H9 (cell line): Measurements from ENCODE around the gene PPIP5K2. TPM values are rescaled to one million over a fixed set of nuclear protein-coding genes. Genes with fewer than 3 reads are reported as not detected.

Experiments used
- DNase-seq: peaks from one replicate; pipeline ENCODE4 v3.0.0-alpha.2; 2017
- H2AFZ ChIP-seq: one replicate; pipeline ENCODE4 v1.6.1; 2013; ENCODE audit warnings: mild to moderate bottlenecking, low read length, control low read depth, moderate library complexity
- H2AK5ac ChIP-seq: 2 replicates; pipeline ENCODE4 v1.6.1; 2013; ENCODE audit warnings: low read length, control low read depth, mixed read lengths; ENCODE audit not compliant: insufficient read length
- H2BK120ac ChIP-seq: one replicate; pipeline ENCODE4 v1.6.1; 2013; ENCODE audit warnings: low read depth, mild to moderate bottlenecking, low read length, control low read depth, inconsistent platforms; ENCODE audit not compliant: poor library complexity, severe bottlenecking
- H2BK12ac ChIP-seq: 2 replicates; pipeline ENCODE4 v1.6.1; 2013; ENCODE audit warnings: low read length, control low read depth, mixed read lengths, low read depth; ENCODE audit not compliant: insufficient read length
- H2BK15ac ChIP-seq: 2 replicates; pipeline ENCODE4 v1.6.1; 2013; ENCODE audit warnings: low read depth, low read length, control low read depth
- H2BK20ac ChIP-seq: one replicate; pipeline ENCODE4 v1.6.1; 2013; ENCODE audit warnings: low read depth, mild to moderate bottlenecking, low read length, control low read depth, inconsistent platforms; ENCODE audit not compliant: poor library complexity, severe bottlenecking
- H2BK5ac ChIP-seq: 2 replicates; pipeline ENCODE4 v1.6.1; 2013; ENCODE audit warnings: low read length, control low read depth, mixed read lengths; ENCODE audit not compliant: insufficient read length
- H3K14ac ChIP-seq: 2 replicates; pipeline ENCODE4 v1.6.1; 2013; ENCODE audit warnings: low read length, control low read depth; ENCODE audit not compliant: insufficient read depth
- H3K18ac ChIP-seq: 2 replicates; pipeline ENCODE4 v1.6.1; 2013; ENCODE audit warnings: low read depth, mild to moderate bottlenecking, mixed read lengths, low read length, control low read depth; ENCODE audit not compliant: insufficient read length
- H3K23ac ChIP-seq: 2 replicates; pipeline ENCODE4 v1.6.1; 2013; ENCODE audit warnings: low read length, control low read depth, mixed read lengths, low read depth; ENCODE audit not compliant: insufficient read length
- H3K23me2 ChIP-seq: 2 replicates; pipeline ENCODE4 v1.6.1; 2013; ENCODE audit warnings: low read depth, mild to moderate bottlenecking, mixed read lengths, low read length, control low read depth; ENCODE audit not compliant: insufficient read length, poor library complexity, severe bottlenecking
- H3K27ac ChIP-seq: 2 replicates; pipeline ENCODE4 v1.5.1; 2013; ENCODE audit warnings: low read length, control low read depth, mixed read lengths, low read depth; ENCODE audit not compliant: insufficient read length
- H3K27me3 ChIP-seq: 2 replicates; pipeline ENCODE4 v1.6.1; 2013; ENCODE audit warnings: low read length, control low read depth, inconsistent platforms; ENCODE audit not compliant: insufficient read depth
- H3K4ac ChIP-seq: 2 replicates; pipeline ENCODE4 v1.6.1; 2013; ENCODE audit warnings: low read depth, mild to moderate bottlenecking, control low read depth, inconsistent platforms, low read length, moderate library complexity
- H3K4me1 ChIP-seq: 2 replicates; pipeline ENCODE4 v1.6.1; 2013; ENCODE audit warnings: low read length, control low read depth, inconsistent platforms; ENCODE audit not compliant: insufficient read depth
- H3K4me2 ChIP-seq: 2 replicates; pipeline ENCODE4 v1.6.1; 2013; ENCODE audit warnings: low read length, control low read depth, mixed read lengths; ENCODE audit not compliant: insufficient read length, insufficient read depth
- H3K56ac ChIP-seq: 2 replicates; pipeline ENCODE4 v1.6.1; 2013; ENCODE audit warnings: low read depth, mild to moderate bottlenecking, mixed read lengths, low read length, control low read depth; ENCODE audit not compliant: insufficient read length
- H3K79me1 ChIP-seq: 2 replicates; pipeline ENCODE4 v1.6.1; 2013; ENCODE audit warnings: low read depth, mild to moderate bottlenecking, moderate library complexity, low read length, control low read depth, inconsistent platforms; ENCODE audit not compliant: insufficient read depth, poor library complexity, severe bottlenecking
- H3K79me2 ChIP-seq: 2 replicates; pipeline ENCODE4 v1.6.1; 2013; ENCODE audit warnings: low read length, control low read depth, inconsistent platforms; ENCODE audit not compliant: insufficient read depth
- H3K9ac ChIP-seq: 2 replicates; pipeline ENCODE4 v1.6.1; 2013; ENCODE audit warnings: low read length, control low read depth, mixed read lengths; ENCODE audit not compliant: insufficient read length; ENCODE audit errors: extremely low read depth
- H3K9me3 ChIP-seq: one replicate; pipeline ENCODE4 v1.6.1; 2013; ENCODE audit warnings: low read depth, low read length, inconsistent platforms; ENCODE audit not compliant: control insufficient read depth
- H3T11ph ChIP-seq: one replicate; pipeline ENCODE4 v1.6.1; 2013; ENCODE audit warnings: mild to moderate bottlenecking, low read length, control low read depth, inconsistent platforms
- H4K20me1 ChIP-seq: one replicate; pipeline ENCODE4 v1.6.1; 2013; ENCODE audit not compliant: control insufficient read depth, insufficient read length, insufficient read depth
- H4K5ac ChIP-seq: 2 replicates; pipeline ENCODE4 v1.6.1; 2013; ENCODE audit warnings: low read depth, mild to moderate bottlenecking, mixed read lengths, low read length, control low read depth; ENCODE audit not compliant: insufficient read length
- H4K8ac ChIP-seq: replicated peaks from 2 replicates; pipeline ENCODE4 v1.6.1; 2013; ENCODE audit warnings: low read length, control low read depth, mixed read lengths, low read depth; ENCODE audit not compliant: insufficient read length
- H4K91ac ChIP-seq: 2 replicates; pipeline ENCODE4 v1.6.1; 2013; ENCODE audit warnings: low read depth, mild to moderate bottlenecking, moderate library complexity, mixed read lengths, low read length, control low read depth; ENCODE audit not compliant: insufficient read length
- H3K27ac Mint-ChIP-seq, 3 experiments: 2 replicates in 2 of 3; 3 replicates in 1 of 3; pipeline ENCODE4 v1.8.0; 2020 to 2021; ENCODE audit warnings: mixed read lengths in 3 of 3, mild to moderate bottlenecking in 1 of 3, moderate library complexity in 1 of 3
- H3K27me3 Mint-ChIP-seq: 2 replicates; pipeline ENCODE4 v1.8.0; 2021; ENCODE audit warnings: low read depth, mild to moderate bottlenecking, moderate library complexity, mixed read lengths
- H3K36me3 Mint-ChIP-seq, 3 experiments: 2 replicates in 2 of 3; 3 replicates in 1 of 3; pipeline ENCODE4 v1.8.0; 2020 to 2021; ENCODE audit warnings: low read depth in 3 of 3, mixed read lengths in 3 of 3; ENCODE audit not compliant: insufficient read depth in 1 of 3
- H3K4me1 Mint-ChIP-seq, 2 experiments: 2 replicates each; pipeline ENCODE4 v1.8.0; 2020; ENCODE audit warnings: mixed read lengths in 2 of 2
- H3K4me3 Mint-ChIP-seq, 2 experiments: 2 replicates in 1 of 2; 3 replicates in 1 of 2; pipeline ENCODE4 v1.8.0; 2020 to 2021; ENCODE audit warnings: mild to moderate bottlenecking in 2 of 2, mixed read lengths in 2 of 2, moderate library complexity in 1 of 2
- H3K9me3 Mint-ChIP-seq, 2 experiments: 2 replicates in 1 of 2; 3 replicates in 1 of 2; pipeline ENCODE4 v1.8.0; 2020; ENCODE audit warnings: mild to moderate bottlenecking in 2 of 2, mixed read lengths in 2 of 2, moderate library complexity in 1 of 2
- WGBS: extraction: QIAGEN DNeasy Blood & Tissue Kit; methylation state at CpG from one replicate; pipeline ENCODE4 v1.1.7; 2013; ENCODE audit warnings: missing lambda C conversion rate, low lambda C conversion rate, mixed read lengths; ENCODE audit not compliant: insufficient read length; ENCODE audit errors: extremely low coverage; 5-methylcytosine and 5-hydroxymethylcytosine counted together
- total RNA-seq: library from RNA; stranded (reverse); gene quantifications from 2 replicates; pipeline ENCODE4 v1.2.1, GENCODE V29; 2021
- TF ChIP-seq, protein P1 (sequence below): fragments of 200-600 bp; sonication (generic); conservative IDR thresholded peaks from 3 replicates; pipeline ENCODE4 v1.8.0; 2021; ENCODE audit warnings: antibody characterized with exemption, mild to moderate bottlenecking

PPIP5K2 gene
- total RNA-seq, 1 experiment from 2014 or later = 43.8 TPM

DNA sequence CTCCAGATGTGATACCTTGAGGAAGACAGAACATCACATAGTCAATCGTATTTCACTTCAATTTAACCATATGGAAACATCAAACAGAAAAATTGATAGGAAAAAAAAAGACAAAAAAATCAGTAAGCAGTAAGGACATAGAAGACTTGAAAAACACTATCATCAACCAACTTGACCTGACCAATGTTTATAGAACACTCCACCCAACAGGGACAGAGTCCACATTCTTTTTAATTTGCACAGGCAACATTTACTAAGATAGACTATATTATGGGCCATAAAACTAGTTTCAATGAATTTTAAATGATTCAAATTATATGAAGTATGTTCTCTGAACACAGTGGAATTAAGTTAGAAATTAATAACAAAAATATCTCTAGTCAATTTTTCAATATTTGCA lies 117.7 kb downstream of the PPIP5K2 start:
- Histone ChIP-seq H3K27me3 (no peaks in the 10 kb centered on the region), H4K5ac (no peak overlapping the region), H3K79me1 (no peaks in the 10 kb centered on the region), H3K9ac (no peak overlapping the region), H3K56ac (no peak overlapping the region), H3K14ac (no peak overlapping the region), H2BK15ac (no peak overlapping the region), H2BK120ac (no peak overlapping the region), H3T11ph (no peak overlapping the region), H3K27ac (no peak overlapping the region), H3K18ac (no peak overlapping the region), H3K9me3 (no peaks in the 10 kb centered on the region), H3K4me1 (no peaks in the 10 kb centered on the region), H3K4ac (no peak overlapping the region), H3K23ac (no peak overlapping the region), H3K23me2 (no peaks in the 10 kb centered on the region), H2BK20ac (no peak overlapping the region), H2AK5ac (no peak overlapping the region), H2BK5ac (no peak overlapping the region), H3K4me2 (no peak overlapping the region), H4K8ac (no peak overlapping the region), H4K20me1 (no peaks in the 10 kb centered on the region), H2BK12ac (no peak overlapping the region), H4K91ac (no peak overlapping the region), H2AFZ (no peak overlapping the region), H3K79me2 (no peaks in the 10 kb centered on the region)
- peaks cover 0 to 4% (median 0%) of the 10 kb centered on the region in 3 experiments; a peak in 2 of 7 replicates for H3K36me3 Mint-ChIP-seq
- no peak overlapping the region for H3K4me3 Mint-ChIP-seq
- no CpG with 5 or more reads among the region's 1 CpG for WGBS
- H3K4me1 Mint-ChIP-seq = no peaks in the 10 kb centered on the region
- no peaks in the 10 kb centered on the region for H3K27me3 Mint-ChIP-seq
- TF ChIP-seq, protein P1, sequence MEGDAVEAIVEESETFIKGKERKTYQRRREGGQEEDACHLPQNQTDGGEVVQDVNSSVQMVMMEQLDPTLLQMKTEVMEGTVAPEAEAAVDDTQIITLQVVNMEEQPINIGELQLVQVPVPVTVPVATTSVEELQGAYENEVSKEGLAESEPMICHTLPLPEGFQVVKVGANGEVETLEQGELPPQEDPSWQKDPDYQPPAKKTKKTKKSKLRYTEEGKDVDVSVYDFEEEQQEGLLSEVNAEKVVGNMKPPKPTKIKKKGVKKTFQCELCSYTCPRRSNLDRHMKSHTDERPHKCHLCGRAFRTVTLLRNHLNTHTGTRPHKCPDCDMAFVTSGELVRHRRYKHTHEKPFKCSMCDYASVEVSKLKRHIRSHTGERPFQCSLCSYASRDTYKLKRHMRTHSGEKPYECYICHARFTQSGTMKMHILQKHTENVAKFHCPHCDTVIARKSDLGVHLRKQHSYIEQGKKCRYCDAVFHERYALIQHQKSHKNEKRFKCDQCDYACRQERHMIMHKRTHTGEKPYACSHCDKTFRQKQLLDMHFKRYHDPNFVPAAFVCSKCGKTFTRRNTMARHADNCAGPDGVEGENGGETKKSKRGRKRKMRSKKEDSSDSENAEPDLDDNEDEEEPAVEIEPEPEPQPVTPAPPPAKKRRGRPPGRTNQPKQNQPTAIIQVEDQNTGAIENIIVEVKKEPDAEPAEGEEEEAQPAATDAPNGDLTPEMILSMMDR = no peak
- H3K27ac Mint-ChIP-seq = no peak overlapping the region
- DNase-seq = no peak
- peaks cover 13 to 15% of the 10 kb centered on the region in 2 experiments; a peak in 3 of 5 replicates for H3K9me3 Mint-ChIP-seq
